Suppressor macrophage treated with lipopolysaccharide for 1 hour (primary cell): ENCODE measurements around the gene CYLD.

Experiments used
- DNase-seq, 3 donors: peaks; one replicate each; pipeline ENCODE4 v3.0.0-alpha.2; 2020 to 2022

Gene CYLD

DNA sequence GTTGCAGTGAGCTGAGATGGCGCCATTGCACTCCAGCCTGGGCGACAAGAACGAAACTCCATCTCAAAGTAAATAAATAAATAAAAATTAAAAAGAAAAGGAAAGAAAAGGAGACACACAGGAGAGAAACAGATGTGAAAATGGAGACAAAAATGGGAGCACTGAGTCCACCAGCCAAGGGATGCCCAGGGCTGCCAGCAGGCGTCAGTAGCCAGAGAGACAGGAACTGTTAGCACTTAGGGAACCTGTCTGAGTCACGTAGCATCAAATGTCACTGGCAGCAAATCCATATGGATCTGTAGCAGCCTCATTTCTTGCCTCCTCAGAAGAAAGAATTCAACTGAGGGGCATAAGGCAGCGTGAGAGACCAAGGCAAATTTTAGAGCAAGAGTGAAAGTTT lies 79.7 kb downstream of the CYLD start:
- no peak for DNase-seq

DNA sequence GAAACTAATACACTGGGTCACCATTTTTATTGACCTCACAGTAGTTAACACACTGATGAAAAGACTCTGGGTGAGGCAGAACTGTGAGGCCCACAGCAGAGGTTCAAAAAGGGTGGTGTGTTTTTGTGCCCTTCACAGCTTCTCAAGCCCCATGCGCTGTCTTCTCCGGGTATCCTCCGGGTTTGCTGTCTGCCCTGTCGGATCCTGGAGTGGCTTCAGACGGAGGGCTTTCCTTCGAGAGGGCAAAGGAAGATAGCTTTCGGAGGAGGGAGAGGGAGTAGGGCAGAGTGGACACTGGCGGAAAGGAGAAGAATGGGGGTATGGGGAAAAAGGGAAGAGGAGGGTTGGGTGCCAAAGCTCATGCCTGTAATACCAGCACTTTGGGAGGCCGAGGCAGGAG lies 80.8 kb downstream of the CYLD start:
- DNase-seq: no peak

DNA sequence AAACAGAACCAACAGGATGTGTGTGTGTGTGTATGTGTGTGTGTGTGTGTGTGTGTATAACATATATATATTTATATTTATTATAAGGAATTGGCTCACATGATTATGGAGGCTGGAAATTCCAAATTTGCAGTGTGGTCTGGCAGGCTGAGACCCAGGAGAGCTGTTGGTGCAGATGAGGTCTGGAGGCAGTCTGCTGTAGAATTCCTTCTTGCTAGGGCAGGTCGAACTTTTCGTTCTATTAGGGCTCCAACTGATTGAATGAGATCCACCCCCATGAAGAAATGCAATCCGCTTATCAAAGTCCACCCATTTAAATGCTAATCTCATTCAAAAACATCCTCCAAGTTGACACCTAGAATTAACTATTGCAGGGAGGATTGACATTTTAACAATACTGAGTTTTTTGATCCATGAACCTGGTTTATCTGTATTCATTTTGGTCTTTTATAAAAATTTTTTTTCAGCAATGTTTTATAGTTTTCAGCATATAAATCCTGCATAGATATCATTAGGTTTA lies 85.0 kb downstream of the CYLD start:
- no peak for DNase-seq

DNA sequence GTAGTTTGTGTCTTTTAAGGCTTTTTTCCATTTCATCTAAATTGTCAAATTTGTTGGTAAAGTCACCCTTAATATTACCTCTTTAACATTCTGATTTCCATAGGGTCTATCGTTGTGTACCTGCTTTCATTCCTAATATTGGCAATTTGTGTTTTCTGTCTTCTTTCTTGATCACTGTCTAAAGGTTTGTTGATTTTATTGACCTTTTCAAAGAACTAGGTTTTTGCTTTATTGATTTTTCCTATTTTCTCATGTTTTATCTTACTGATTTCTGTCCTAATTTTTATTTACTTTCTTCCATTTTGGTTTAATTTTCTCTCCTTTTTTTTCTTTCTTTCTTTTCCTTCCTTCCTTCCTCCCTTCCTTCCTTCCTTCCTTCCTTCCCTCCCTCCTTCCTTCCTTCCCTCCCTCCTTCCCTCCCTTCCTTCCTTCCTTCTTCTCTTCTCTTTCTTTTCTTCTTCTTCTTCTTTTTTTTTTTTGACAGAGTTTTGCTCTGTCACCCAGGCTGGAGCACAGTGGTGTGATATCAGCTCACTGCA lies 86.3 kb downstream of the CYLD start:
- DNase-seq: no peak

DNA sequence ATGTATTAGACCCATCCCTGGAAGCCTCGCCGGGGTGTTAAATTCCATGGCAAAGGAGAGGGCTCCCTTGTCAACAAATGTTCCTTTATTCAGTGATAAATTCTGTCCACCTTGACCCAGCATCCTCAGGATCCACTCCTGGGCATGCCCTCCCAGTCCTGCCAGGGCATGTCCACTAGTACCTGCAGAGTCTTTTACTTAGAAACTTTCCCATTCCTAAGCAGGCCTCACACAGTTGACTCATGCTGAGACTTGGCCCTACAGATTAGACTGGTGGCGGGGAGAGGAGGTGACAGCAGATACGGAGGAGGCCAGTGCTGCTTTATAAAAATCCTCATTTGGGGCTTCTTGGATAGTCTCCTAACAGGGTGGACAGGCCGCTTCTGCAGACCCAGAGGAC lies 88.8 kb downstream of the CYLD start:
- DNase-seq: no peak

DNA sequence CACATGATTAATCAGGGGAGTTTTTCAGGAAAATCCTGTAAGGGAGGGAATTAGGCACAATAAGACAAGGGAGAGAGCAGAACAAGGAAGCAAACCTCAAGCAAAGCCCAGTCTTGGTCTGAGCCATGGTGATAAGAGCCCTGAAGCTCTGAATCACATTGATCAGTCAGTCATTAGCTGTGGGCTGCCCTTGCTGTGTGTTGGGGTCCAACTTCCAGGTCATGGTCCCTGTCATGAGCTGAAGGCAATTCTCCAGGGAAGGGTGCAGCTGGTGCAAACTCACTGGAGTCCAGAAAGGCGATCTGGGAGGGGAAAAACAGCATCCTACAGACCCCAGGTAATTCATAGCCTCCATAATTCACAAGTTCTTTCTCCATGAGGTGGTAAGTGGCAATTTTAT lies 89.9 kb downstream of the CYLD start:
- no peak for DNase-seq

DNA sequence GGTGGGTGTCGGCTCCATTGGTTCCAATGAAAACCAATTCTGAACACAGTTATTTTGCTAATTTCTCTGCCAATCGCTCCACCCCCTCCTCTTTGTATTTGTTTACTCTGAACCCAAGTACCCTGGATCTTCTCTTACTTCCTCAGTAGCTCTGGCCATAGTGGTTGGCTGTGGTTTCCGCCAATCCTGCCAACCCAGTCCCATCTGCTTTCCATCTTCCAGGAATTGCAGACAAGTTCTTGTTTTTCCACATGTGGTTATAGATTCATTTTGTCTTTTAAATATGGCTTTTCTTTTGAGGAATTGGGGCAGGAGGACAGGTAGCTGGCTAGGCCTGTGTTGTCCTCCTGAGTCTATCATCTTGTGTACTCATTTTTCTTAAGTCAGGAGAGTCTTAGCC lies 92.0 kb downstream of the CYLD start:
- DNase-seq: no peak

DNA sequence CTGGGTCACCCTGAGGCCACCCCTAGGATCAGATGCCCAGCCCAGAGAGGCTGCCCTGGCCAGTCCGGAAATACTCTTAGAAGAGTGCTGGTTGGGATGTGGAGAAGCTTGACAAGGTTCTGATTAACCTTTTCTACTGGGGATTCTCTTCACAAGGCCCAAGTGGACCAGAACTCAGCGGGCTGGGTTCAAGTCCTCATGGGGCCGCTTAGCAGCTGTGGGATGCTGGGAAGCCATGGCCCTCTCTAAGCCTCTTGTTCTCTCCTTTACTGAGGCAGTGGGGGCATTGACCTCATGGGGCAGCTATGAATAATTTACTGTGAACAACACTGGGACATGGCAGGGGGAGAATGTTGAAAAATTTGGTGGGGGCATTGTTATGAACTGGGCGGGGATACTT lies 92.8 kb downstream of the CYLD start:
- no peak for DNase-seq

DNA sequence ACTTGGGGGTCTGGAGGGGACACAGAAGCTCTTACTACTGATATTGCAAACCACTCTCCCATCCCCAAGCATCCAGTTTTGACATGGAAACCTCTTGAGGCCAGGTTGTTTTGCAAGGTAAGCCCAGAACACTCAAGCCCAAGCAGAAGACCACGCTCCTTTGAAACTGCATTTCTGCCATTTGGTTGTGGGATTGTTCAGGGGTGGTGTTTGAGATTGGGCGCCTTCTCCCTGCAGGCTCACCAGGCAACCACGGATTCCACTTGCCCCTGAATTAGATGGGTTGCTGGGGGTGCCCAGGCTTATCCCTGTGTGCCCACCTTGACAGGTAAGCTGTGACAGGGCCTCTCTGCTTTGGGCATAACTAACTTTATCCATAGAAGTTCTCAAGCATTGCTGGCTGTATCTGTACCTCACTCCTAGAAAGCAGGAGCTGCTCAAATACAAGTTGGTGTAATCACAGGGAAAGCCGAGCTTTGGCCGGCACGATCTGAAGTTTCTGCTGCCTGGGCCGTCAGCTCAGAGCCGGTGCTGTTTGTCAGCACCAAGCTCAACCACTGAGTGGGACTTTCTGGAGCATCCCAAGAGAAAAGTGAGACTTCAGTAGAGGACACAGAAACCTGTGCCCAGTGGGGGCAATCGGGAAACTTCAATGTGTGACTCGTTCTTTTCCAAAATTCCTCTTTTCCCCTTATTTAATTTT lies 93.6 kb downstream of the CYLD start:
- no peak for DNase-seq

DNA sequence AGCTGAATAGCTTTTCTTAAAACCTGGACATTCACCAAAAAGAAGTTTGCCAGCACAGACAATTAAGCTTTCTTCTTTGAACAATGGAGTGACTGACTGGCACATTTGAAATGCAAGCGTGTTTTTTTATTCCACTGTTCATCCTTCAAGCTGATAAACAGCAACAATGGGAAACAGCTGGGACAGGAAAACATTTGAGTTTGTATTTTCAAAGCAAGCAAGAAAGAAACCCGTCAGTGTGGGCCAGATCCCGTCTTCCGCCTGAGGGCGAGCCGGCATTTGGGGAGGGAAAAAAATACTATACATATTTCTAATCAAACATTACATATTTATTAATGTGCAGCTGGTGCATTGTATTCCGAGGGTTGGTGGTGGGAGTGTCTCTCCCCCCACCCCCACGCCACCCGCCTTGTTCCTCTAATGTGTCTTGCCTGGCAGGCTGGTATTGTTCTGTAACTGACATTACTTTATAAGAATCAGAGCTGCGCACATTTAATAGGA lies 94.3 kb downstream of the CYLD start:
- no peak for DNase-seq

DNA sequence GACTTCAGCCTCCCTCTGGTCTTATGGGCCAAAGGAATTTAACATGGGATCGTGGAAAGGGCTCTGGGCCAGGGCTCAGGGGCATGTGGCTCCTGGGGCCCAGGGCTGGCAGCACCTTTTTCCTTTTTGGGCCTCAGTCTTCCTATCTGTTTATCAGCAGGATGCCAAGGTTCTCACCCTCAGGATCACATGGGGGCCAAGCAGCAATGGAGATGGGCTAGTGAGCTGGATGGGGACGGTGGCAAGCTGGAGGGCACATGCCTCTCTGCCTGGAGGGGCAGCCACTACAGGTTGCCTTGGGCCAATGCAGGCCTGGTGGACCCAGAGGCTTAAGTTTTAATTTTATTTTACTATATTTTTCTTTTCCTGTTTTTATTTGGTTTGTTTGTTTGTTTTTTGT lies 95.4 kb downstream of the CYLD start:
- DNase-seq: no peak

DNA sequence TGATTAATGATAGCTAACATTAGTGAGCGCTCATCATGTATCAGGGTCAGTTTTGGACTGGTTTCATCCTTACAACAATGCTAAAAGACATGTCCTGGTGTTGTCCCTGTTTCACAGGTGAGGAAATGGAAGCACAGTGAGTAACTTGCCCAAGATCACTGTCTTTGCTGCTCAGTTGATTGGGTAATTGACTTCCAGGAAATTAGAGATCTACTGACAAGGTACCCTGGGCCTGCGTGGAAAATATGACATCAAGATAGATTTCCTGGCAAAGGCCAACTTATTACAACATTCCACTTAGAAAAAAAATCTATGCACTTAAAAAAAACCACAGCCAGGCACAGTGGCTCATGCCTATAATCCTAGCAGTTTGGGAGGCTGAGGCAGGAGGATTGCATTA lies 96.3 kb downstream of the CYLD start:
- no peak for DNase-seq

DNA sequence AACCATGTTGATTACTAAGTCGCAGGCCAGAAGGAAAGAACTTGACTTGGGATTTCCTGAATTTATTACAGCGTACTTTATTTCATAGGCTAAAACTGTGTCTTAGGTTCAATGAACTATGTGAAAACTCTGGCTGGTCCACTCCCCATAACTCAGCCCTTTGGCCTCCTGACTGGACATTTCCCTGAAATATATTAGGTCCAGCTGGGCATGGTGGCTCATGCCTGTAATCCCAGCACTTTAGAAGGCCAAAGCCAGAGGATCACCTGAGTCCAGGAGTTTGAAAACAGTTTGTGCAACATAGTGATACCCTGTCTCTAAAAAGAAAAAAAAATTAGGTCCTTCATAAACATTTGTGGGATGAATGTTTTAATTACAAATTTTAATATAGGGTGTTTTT lies 97.0 kb downstream of the CYLD start:
- no peak for DNase-seq

DNA sequence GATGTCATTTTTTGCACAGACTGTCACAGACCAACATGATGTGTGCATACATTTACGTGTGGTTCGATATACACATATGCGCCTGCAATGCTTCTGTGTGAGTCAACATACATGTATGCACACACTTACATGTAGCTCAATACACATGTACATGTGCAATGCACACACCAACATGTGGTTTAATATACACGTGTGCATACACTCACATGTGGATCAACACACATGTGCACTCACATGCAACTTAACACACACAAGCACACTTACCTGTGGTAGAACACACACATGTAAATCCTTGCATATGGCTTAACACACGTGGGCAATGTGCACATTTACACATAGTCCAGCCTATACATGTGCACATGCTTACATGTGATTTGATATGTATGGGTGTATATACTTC lies 97.5 kb downstream of the CYLD start:
- DNase-seq: no peak

DNA sequence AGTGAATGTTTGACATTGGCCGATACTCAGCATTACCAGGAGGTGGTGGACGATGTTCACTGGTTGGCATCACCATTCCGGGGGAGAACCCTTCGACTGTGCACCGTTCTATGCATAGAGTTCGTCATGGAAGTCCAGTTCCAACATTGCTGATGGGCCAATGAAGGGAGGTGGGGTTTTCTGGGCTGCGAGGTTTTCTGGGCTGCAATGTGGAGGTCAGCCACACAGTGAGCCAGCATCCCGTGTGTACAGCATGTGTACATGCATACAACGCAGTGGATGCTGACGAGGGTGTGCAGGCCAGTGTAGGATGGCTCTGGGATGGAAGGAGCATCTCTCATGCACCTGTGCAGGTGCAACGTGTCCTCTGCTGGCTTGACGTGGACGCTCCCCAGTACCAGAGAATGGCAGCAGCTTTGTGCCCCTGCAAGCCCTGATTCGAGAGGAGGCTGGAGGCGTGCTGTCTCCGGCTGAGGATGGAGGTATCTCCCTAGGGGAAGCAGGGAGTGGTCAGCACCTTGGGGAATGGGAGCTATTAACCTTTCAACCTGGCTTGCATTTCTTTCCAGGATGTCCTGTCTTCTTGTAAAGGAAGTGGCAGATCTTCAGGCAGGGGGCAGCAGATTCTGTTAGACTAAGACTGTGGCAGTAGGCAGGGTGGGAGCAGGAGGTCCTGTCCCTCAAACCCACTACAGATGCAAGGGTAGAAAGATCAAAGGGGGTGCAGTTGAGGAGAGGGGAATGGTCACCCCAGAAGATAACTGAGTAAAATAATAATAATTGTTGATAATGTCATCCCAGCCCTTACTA lies 98.2 kb downstream of the CYLD start:
- no peak for DNase-seq

DNA sequence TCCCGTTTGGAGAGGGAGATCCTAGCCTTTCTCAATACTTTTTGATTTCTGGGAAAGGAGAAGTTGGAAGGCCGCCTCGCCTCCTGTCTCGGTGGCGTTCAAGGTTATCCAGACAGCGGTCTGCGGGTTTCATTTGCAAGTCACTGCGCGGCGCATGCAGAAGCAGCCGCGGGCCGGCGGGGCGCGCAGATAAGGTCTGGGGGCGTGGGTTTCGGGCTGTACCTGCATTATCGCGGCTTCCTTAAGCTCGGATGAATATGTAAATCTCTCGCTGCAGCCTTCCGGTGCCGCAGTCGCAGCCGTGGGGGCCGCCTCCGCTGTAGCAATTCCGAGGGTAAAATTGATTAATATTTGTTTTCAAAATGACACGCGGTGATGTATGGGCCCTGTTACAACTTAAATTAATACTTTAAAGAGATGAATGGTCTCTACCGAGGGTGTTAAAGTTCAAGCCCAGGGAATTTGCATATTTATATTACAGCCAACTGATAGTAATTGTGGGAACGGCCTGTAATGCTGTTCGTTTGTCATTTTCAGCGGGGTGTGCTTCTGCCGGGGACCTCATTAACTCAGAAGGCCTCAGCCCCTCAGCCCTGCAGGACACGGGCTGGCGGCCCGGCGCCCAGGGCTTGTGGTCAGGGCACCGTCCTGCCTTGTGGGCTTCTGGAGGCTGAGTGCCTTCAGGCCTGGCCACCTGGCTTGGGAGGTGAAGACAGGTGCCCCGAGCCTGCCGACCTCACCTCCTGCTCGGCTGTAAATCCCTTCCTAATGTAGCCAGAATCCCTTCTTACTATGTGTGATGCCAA lies 99.4 kb downstream of the CYLD start:
- DNase-seq: peak; percentile 6 to 43 (median 36)

DNA sequence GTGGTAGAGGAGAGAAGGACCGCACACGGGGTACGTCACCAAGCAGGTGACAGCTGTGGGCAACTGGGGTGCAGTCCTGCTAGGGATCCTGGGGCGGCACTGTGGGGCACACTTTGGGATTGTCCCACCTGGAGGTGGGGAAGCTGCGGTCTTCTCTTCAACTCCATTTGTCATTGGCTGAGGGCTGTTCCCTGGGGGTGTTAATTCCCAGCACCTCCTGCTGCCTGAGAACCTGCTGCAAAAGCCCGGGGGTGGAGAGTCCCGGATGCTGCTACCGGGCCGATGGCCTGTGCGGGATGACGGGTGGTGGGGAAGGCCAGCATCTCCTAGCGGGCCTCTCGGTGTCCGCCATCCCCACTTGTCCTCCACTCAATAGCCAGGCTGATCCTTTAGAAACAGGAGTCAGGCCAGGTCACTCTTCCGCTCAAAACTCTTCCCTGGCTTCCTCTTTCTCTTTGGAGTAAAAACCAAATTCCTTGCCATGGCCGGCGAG lies 100.2 kb downstream of the CYLD start:
- no peak for DNase-seq

DNA sequence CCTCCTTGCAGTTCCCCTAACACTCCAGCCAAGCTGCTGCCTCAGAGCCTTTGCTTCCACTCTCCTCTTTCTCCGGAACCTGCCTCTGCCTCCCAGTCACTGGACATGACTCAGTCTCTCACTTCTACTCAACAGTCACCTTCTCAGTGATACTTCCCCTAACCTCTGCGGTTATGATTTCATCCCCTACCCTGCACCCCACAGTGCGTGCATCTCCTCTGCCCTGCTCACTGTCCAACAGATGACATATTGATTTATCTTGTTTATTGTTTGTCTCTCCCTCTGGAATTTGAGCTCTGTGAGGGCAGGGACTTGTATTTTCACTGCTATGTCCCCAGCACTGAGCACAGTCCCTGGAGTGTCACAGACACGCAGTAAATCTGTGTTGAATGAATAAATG lies 100.7 kb downstream of the CYLD start:
- DNase-seq: no peak

DNA sequence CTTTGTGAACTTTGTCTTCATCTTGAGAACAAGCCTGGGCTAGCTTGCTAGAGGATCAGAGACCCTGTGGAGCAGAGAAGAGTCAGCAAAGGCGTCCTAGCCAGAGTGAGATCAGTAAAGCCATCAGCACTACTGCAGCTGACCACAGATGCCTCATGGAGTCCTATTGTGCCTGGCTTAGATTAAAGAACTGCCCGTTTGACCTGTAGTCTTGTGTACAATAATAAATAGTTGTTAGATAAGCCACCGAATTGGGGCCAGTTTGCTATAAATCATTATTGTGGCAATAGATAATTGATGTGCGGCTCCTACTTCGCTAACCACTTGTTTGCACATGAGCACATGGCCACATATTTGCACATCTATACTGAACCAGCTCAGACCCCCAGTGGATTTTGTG lies 103.0 kb downstream of the CYLD start:
- DNase-seq: no peak

DNA sequence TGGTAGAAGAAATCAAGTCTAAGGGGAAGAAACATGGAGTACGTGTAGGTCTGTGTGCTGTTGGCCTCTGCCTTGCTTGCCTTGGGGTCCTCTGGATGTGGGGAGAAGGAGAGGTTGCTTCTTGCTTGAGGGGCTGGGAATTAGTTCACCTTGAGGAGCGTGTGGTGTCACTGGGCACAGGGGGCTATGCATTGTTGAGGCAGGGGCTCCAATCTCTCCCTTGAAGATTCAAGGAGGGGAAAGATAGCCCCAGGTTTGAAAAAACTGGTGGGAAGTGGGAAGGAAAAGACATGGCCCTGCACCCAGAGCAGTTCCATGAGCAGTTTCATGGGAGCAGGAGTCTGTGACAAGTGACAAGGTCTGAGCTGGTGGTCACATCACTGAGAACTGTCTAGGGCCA lies 103.4 kb downstream of the CYLD start:
- no peak for DNase-seq

DNA sequence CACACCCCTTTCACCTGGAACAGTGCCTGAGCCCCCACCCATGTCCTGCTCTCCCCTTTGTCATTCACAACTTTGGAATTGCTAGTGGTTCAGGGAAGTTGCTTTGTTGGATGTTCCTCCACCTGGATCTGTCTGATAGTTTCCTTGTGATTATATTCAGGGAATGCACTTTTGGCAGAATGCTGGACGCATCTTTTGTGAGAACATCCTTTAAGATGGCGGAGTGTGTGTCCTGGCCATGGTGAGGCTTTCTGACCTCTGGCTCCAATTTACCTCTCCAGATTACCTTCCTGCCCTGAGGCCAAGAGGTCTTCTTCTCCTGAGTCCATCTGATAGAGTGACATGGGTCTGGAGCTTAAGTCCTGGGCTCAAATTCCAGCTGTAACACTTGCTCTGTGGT lies 104.6 kb downstream of the CYLD start:
- DNase-seq: no peak

DNA sequence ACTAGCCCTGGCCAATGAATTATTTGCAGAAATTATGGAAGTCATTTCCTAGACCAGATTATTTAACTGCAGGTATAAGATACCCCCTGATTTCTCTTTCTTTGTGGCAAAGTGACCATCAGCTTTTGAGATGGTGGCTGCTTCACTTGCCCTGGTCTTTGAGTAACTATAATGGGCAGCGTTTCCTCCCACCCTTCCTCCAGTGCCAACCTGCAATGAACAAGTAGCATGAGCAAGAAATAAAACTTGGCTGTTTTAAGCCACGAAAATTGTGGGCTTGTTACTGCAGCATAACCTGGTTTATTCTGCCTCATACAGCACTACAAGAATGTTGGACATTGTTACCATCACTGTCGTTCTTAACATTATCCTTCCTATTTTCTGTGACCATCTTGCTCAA lies 105.3 kb downstream of the CYLD start:
- DNase-seq: no peak
